GM19397 (cell line): ENCODE results near the gene CEP55.
"Not testable (repeated sequence)": the region's sequence is repeated elsewhere in the genome, so short reads cannot be mapped to it uniquely, and the experiment has no call there.

Experiments
- ATAC-seq: cut with Tn5 transposase; IDR thresholded peaks from one replicate; pipeline ENCODE4 v1.9.1; 2021; ENCODE audit warnings: mild to moderate bottlenecking, moderate library complexity; ENCODE audit not compliant: unreplicated experiment

The CEP55 gene

DNA sequence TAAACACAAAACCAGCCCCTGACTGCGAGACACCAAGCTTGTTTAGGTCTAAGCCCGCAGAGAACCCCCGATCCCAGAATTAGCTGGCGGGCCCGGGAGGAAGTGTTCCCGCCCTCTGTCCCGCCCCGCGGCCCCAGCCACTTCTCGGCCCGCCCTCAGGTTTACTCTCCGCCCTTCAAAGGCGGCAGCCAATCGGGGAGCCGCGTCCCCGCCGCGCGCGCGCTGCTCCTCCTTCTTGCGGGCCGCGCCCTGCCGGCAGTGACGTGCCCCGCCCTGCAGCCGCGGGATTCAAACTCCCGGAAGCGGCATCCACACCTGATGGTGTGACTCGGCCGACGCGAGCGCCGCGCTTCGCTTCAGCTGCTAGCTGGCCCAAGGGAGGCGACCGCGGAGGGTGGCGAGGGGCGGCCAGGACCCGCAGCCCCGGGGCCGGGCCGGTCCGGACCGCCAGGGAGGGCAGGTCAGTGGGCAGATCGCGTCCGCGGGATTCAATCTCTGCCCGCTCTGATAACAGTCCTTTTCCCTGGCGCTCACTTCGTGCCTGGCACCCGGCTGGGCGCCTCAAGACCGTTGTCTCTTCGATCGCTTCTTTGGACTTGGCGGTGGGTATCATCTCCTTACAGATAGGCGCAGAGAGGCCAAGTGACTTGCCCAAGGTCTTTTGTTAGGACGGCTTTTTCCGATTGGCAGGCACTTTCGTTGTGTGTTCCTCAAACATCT lies at the start of gene CEP55:
Gene CEP55, plus strand, starts transcription at position 291 of the 720 bp plus-strand sequence. CDS start 3,440 bp downstream, outside the sequence.
- ATAC-seq = peak; percentile 99

DNA sequence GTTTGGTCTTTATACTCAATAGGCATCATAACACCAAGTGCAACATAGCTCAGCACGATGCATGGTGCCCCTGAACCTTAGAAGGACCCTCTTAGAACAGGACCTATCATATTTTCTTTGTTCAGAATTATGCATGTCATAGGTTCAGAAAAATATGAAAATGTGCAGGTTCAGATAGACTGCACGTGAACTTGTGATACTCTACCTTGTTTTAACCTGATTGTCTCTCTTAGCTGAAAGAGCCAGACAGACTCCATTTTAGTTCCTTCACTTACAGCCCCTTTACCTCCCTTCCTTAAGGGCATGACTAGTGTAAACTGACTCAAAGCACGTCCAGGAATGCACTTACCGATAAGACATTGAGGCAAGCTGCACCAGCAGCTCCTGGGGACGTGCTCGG lies 49.4 kb upstream of the CEP55 start:
- ATAC-seq = no peak

DNA sequence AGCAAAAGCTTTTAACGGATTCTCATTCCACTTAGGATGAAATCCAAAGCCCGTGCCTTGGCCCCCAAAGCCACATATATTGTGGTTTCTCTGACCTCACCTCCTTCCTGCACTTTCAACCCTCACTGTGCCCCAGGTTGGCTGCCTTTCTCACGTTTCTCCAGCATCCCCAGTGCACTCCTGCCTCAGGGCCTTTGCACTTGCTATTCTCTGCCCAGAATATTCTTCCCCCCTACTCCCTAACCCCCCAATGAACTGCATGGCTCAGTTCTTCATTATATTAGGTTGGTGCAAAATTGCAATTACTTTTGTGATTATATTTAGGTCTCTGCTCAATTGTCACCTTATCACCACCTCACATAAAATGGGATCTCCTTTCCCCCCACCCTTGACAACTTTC lies 48.4 kb upstream of the CEP55 start:
- ATAC-seq = no peak

DNA sequence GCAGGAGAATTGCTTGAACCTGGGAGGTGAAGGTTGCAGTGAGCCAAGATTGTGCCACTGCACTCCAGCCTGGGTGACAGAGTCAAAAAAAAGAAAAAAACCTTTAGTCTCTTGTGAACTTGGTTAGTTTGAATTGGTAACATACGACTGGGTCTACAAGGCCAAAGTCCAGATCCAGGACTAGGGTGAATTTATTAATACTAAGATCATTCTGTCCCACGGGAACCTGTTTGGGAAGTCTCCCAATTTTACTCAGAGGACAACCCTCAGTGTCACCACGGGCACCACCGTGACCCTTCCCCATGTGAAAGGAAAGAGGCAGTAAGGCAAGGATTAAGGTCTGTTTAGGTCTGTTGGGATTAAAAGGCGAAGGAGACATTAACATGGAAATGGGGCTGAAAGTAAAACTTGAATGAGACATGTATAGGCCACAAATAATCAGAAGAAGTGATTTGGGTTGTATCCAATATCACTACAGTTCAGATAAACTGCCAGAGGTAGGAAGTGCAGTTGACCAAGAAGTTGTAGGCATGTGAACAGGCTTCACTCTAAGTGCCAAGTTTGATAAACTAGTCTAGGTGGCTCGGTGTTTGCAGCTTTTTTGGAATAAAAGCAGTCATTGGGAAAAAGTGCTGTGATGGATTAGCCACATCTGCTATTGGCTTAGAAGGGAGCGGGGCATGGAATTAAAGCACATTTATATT lies 45.0 kb upstream of the CEP55 start:
- ATAC-seq = no peak

DNA sequence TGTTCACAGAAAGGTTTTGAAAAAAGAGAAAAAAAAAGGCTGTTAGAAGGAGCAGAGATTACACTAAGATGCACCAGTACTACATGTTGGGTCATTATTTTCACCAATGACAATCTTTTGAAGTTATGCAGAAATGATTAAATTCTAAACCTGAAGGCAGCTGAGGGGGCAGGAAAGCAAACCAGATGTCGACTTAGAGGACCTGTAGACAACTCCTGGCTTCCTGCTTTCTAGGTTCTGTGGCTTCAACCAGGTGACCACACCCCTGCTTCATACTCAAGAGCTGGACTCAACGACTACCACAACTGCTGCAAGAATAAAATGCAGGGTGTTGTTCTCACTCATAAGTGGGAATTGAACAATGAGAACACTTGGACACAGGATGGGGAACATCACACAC lies 44.3 kb upstream of the CEP55 start:
- ATAC-seq = no peak

DNA sequence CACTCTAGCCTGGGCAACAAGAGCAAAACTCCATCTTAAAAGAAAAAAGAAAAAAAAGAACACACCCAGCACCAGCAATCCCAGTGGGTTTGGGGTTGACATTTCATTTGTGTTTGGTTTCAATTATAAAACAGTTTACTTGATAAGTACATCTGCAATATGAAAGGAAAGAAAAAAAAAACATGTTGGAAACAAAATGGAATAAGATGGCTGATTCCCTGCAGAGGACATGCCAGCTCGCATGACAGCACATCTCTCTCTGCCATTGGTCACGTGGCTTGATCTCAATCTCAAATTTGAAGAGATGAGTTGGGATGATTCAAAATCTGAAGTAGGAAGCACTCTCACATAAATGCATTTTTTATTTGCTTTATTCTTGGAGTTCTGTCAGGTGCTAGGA lies 42.3 kb upstream of the CEP55 start:
- no peak for ATAC-seq

DNA sequence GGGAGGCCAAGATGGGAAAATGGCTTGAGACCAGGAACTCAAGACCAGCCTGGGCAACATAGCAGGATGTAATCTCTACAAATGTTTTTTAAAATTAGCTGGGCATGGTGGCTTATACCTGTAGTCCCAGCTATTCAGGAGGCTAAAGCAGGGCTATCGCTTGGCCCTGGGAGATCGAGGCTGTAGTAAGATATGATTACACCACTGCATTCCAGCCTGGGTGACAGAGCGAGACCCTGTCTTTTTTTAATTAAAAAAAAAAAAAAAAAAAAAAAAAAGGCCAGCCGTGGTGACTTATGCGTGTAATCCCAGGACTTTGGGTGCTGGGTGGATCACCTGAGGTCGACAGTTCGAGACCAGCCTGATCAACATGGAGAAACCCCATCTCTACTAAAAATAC lies 41.7 kb upstream of the CEP55 start:
- no peak for ATAC-seq

DNA sequence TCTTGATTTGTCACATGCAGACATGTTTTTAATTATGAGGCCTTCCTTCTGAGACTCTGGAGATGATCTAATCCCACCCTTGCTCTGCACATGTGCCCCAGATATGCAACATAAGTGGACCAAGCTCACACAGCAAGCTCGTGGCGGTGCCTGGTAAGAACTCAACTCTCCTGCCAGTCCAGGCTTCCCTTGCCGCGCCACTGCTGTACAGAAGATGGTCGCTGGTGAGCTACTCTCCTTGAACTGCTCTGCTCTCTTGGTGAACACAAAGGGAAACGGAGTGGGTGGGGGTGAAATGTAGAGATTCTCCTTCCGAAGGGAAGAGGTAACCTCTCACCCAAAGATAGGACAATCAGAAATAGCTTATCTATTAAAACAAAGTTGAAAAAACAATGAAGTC lies 39.9 kb upstream of the CEP55 start:
- no peak for ATAC-seq

DNA sequence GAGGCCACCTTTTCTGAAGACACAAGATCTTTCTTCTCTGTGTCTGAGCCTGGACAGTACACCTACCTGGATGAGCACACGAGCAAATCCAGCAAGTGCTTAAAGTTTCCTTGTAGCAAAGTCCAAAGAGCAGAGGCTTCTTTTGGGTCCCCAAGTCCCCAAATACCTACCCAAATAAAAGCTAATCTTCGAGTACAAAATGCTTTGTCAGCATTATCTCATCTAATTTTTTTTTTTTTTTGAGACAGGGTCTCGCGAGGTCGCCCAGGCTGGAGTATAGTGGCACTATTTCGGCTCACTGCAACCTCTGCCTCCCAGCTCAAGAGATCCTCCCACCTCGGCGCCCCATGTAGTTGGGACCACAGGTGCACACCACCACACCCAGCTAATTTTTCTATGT lies 38.9 kb upstream of the CEP55 start:
- ATAC-seq = no peak

DNA sequence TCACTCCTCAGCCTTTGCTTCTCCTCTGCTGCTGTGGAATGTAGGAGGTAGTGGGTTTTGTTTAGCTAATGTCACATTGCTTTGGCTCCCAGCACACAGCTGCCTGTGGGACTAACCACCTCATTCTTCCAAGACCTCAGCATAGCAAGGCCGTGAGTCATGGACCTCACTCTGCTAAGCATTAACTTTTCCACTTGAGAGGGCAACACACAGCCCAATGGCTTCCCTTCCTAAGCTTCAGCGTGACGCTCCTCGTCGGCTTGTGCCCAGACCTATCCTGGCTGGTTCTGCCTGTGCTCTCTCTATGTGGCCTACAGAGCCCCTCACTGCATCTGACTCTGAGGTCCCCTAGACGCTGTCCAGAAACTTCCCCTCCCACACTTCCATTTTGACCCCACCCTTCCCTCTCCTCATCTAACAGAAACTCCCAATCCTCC lies 37.6 kb upstream of the CEP55 start:
- ATAC-seq = no peak

DNA sequence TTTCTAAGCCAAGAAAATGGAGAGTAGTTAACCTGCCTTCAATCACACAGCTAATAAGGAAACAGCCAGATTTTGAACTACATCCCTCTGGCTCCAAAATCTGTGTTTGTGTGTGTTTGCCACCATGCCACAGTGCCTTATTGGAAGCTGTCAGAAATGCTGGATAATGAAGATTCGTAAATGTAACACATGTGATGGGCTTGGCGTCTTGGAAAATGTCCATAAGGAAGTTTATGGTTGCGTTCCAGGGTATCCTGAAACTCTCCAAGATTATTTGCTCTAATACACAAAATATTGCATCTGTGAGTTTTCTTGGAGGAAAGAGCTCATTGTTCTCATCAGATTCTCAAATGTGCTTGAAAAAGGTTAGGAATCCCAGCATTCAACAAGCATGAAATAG lies 36.9 kb upstream of the CEP55 start:
- no peak for ATAC-seq

DNA sequence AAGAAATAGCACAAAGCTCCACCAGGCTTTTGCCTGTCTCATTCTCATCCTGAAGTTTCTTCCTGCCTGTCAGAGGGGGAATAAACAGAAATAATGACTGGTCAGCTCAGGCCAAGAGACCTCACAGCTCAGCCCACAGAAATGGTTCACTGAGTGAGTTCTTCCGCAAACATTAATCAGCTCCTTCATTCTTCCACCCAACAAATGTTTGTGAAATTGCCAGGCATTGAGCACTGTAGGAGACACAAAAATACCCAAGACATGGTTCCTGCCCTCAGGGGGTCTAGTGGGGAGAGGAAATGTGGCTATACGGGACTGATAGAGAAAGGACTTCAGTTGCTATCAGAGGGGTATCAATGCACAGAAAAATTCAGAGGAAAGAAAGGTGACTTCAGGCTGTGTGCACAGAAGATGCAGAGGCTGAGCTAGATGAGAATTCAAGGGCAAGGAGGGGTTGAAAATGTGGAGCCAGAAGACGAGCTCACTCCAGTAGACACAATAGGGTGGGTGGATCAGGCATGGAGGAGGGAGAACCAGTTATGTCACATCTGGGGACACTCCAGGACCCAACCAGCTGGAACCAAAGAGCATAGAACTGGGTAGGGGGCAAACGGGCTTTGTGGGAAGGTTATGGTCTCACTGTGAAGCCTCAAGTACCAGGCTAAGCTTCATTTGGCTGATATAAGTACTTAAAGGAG lies 35.2 kb upstream of the CEP55 start:
- ATAC-seq = no peak

DNA sequence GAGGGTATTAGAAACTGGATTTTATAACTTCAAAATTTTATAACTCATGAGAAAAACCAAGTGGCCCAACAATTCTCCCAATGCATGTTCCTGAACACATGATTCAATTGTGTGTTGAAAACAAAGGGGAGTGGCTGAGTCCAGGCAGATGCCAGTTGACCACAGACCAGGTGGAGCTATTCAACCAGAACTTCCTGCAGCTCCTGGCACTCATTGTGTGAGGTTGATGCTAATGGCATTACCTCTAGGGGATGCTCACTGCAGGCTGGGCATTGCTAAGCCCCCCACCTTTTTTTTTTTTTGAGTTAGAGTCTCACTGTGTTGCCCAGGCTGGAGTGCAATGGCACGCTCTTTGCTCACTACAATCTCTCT lies 34.6 kb upstream of the CEP55 start:
- no peak for ATAC-seq

DNA sequence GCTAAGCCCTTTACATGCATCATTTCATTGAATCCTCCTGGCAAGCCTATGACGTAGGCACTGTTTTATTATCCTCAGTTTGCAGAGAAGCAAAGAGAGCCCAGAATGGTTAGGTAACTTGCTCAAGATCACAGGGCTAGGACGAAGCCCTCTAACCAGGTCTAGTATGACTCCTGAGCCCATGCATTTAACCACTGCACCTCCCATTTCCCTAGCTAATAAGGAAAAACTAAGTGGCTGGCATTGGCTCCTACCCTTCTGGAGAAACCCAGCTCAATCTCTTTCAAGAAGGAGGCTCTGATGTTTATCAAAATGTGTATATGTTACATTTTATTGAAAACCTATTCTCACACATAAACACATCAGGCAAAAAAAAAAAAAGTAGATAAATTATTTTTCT lies 34.0 kb upstream of the CEP55 start:
- no peak for ATAC-seq

DNA sequence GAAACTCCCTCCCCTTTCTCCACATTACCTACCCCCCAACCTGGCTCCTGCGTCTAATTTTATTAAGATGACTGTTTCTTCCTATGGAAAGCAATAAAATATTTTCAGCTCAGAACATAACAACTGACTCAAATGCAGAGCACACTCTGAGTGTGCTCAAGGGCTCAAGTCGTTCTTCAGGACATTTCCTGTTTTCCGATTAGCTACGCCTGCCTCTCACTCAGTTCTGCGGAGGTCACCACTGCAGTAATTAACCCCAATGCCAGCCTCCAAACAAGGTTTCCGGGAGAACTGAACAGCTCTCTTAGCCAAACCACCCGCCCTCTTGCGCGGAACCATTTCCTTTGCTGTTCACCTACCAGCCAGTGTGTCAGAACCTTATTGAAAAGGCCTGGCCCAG lies 33.5 kb upstream of the CEP55 start:
- ATAC-seq = no peak

DNA sequence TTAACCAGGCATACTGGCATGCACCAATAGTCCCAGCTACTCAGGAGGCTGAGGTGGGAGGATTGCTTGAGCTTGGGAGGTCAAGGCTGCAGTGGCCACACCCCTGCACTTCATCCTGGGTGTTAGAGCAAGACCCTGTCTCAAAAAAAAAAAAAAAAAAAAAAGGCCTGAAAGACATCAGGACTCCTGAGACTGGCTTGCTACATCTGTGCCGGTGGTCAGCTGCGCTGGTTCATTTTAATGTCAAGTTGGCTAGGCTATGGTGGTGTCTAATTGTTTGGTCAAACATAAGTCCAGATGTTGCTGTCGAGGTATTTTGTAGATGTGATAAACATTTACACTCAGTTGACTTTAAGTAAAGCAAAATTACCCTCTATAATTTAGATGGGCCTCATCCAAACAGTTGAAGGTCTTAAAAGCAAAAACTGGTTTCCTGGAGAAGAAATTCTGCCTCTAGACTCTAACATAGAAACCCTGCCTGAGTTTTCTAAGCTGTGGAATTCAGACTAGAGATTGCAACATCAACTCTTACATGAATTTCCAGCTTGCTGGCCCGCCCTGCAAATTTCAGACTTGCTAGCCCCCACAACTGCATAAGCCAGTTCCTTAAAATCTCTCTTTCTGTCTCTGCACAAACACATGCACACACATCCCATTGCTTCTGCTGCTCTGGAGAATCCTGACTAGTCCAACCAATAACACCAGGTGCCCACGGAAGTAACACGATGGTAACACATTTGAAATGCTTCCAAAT lies 32.5 kb upstream of the CEP55 start:
- no peak for ATAC-seq

DNA sequence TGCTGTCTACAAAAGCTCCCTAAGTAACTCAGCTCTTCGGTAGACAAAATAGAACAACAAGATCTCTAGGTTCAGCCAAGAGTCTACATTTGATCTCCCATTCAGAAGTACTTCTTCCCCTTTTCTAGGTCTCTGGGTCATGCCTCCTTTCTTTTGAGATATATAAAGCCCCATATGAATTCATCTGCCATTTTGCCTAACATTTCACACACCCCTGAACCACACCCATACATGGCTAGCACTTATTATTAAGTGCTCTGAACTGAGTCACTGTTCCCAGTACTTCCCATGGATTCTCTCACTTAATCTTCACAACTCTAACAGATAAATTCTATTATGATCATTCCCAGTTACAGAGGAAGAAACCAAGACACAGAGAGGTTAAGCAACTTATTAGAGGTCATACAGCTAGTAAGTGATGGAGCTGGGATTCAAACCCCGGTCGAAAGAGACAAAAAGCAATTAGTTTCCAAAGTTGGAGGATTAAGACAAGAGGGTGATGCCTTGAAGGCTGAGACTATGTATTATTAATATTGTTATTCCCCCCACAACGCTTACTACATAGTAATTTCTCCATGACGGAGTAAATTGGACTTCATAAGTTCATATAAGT lies 31.5 kb upstream of the CEP55 start:
- no peak for ATAC-seq

DNA sequence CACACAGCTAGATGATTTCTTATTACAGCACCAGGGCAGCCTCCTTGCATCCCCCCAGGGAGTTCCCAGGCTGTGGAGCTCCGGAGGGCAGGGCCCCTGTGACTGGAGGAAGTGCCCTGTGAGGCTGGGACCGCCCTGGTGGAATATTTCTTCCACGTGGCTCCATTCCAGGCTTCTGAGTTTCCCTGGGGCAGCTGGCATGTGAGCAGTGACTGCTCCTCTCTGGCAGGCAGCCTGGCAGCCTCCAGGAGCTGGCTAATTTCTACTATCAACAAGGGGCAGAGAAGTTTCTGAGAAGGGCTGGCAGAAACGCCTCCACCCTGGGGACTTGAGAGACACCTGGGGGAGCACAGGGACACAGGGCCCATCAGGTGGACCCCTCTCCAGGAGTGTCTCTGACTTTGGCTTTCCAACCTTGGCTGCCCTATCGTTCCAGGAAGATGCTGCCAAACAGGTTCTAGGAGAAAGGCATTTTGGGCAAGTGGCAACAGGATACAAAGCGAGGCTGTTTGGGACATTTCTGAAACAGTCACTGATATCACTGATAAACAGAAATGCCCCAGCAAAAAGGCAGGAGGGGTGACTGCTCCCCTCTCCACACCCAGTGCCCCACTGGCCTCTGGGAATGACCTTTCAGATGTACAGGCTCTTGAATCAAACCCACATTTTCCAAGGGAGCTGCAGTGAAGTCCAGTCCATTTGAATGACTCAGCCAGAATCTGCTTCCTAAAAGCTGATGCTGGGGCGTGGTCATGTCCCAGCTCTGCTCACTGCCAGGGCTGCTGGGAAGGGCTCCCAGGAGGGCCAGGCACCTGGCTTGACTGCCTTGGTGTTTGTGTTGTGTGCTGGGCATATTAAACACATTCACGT lies 30.4 kb upstream of the CEP55 start:
- ATAC-seq = no peak

DNA sequence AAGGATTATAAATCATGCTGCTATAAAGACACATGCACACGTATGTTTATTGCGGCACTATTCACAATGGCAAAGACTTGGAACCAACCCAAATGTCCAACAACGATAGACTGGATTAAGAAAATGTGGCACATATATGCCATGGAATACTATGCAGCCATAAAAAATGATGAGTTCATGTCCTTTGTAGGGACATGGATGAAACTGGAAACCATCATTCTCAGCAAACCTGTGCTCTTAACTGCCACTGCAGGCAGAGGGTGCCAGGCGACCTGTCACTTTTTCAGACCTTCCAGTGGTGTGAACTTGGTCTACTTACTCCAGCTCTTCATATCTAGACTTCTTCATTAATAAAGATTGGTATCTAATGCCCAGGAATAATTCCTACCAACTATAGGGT lies 28.8 kb upstream of the CEP55 start:
- ATAC-seq = not testable (repeated sequence)
